KMS-11 (cell line): ENCODE data around the gene CCDC82.

Source experiments
- H2AFZ ChIP-seq: fragments of 200-600 bp; sonication (generic); 2 replicates; pipeline ENCODE4 v1.6.1; 2016; ENCODE audit warnings: antibody characterized with exemption, mixed run types, low read depth
- H3K27ac ChIP-seq: fragments of 200-600 bp; sonication (generic); 2 replicates; pipeline ENCODE4 v1.6.1; 2016; ENCODE audit warnings: mild to moderate bottlenecking, mixed run types
- H3K27me3 ChIP-seq: fragments of 200-600 bp; sonication (generic); 2 replicates; pipeline ENCODE4 v1.6.1; 2017; ENCODE audit warnings: mild to moderate bottlenecking, low read depth, mixed run types, moderate library complexity; ENCODE audit not compliant: insufficient read depth
- H3K36me3 ChIP-seq: fragments of 200-600 bp; sonication (generic); 2 replicates; pipeline ENCODE4 v1.6.1; 2017; ENCODE audit warnings: mild to moderate bottlenecking, mixed run types; ENCODE audit not compliant: insufficient read depth
- H3K4me1 ChIP-seq: fragments of 200-600 bp; sonication (generic); 2 replicates; pipeline ENCODE4 v1.6.1; 2016; ENCODE audit warnings: mild to moderate bottlenecking, low read depth, mixed run types; ENCODE audit not compliant: poor library complexity, severe bottlenecking
- H3K4me2 ChIP-seq: fragments of 200-600 bp; sonication (generic); 2 replicates; pipeline ENCODE4 v1.7.0; 2016; ENCODE audit warnings: mild to moderate bottlenecking, mixed run types
- H3K4me3 ChIP-seq: fragments of 200-600 bp; sonication (generic); IDR thresholded peaks from 2 replicates; pipeline ENCODE4 v1.6.1; 2017; ENCODE audit warnings: low read depth, low read length, mixed read lengths; ENCODE audit not compliant: insufficient read depth
- H3K79me2 ChIP-seq: fragments of 200-600 bp; sonication (generic); 2 replicates; pipeline ENCODE4 v1.6.1; 2016; ENCODE audit warnings: low read depth, mixed run types; ENCODE audit not compliant: insufficient read depth
- H3K9ac ChIP-seq: fragments of 200-600 bp; sonication (generic); 2 replicates; pipeline ENCODE4 v1.6.1; 2016; ENCODE audit warnings: mild to moderate bottlenecking, mixed run types
- H4K20me1 ChIP-seq: fragments of 200-600 bp; sonication (generic); 2 replicates; pipeline ENCODE4 v1.6.1; 2016; ENCODE audit warnings: mild to moderate bottlenecking, mixed run types; ENCODE audit not compliant: insufficient read depth
- TF ChIP-seq, protein P1 (sequence below): fragments of 200-600 bp; sonication (generic); conservative IDR thresholded peaks from 2 replicates; pipeline ENCODE4 v1.6.1; 2017; ENCODE audit warnings: low read depth, mild to moderate bottlenecking, antibody characterized with exemption, low read length, moderate library complexity, mixed read lengths

The CCDC82 gene

DNA sequence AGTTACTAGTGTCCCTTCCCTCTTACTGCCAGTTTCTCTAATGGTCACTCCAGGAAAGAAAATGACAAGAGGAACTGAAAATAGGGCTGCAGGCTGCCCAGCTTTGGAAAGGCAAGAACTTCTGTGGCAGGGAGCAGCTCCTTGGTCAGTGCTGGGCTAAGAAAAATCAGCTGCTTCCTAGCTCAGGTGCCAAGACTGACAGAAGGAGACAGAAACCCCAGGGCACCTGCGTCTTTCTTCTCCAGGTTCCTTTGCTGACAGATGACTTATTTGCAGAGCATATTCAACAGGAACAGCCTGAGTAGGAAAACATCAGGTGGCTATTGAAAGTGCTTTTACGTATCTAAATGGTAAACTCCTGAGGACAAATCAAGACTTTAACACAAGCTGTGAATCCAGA, 72.1 kb downstream of the CCDC82 start:
- Histone ChIP-seq H3K4me2 (no peak overlapping the region), H3K4me1 (no peaks in the 10 kb centered on the region), H3K79me2 (no peaks in the 10 kb centered on the region), H3K36me3 (no peaks in the 10 kb centered on the region), H3K4me3 (no peak overlapping the region), H3K9ac (no peak overlapping the region), H2AFZ (no peak overlapping the region), H4K20me1 (no peaks in the 10 kb centered on the region), H3K27ac (no peak overlapping the region), H3K27me3 (no peaks in the 10 kb centered on the region)
- TF ChIP-seq, protein P1, sequence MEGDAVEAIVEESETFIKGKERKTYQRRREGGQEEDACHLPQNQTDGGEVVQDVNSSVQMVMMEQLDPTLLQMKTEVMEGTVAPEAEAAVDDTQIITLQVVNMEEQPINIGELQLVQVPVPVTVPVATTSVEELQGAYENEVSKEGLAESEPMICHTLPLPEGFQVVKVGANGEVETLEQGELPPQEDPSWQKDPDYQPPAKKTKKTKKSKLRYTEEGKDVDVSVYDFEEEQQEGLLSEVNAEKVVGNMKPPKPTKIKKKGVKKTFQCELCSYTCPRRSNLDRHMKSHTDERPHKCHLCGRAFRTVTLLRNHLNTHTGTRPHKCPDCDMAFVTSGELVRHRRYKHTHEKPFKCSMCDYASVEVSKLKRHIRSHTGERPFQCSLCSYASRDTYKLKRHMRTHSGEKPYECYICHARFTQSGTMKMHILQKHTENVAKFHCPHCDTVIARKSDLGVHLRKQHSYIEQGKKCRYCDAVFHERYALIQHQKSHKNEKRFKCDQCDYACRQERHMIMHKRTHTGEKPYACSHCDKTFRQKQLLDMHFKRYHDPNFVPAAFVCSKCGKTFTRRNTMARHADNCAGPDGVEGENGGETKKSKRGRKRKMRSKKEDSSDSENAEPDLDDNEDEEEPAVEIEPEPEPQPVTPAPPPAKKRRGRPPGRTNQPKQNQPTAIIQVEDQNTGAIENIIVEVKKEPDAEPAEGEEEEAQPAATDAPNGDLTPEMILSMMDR: no peak

DNA sequence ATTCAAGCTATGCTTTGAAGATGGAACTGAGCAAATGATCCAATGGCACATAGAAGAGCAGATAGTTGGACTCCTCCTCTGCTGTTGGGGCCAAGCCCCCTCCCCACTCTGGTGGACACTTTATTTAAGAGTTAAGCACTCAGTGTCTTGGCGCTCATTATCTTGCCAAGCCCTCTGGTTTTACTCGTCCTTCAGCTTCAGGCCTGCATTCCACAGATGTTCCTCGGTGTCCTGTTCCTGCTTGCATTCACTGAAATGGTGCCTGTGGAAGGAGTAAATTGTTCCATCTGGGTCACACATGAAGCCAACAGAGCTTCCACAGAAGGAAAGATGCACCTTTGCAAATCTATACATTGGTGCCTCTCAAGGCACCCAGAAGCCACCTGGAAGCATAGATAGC, 72.8 kb downstream of the CCDC82 start:
- Histone ChIP-seq H3K4me3 (no peak overlapping the region), H3K79me2 (no peaks in the 10 kb centered on the region), H3K27ac (no peak overlapping the region), H3K9ac (no peak overlapping the region), H4K20me1 (no peaks in the 10 kb centered on the region), H3K36me3 (no peaks in the 10 kb centered on the region), H3K27me3 (no peaks in the 10 kb centered on the region), H3K4me2 (no peak overlapping the region), H2AFZ (no peak overlapping the region), H3K4me1 (no peaks in the 10 kb centered on the region)
- TF ChIP-seq, protein P1: no peak

DNA sequence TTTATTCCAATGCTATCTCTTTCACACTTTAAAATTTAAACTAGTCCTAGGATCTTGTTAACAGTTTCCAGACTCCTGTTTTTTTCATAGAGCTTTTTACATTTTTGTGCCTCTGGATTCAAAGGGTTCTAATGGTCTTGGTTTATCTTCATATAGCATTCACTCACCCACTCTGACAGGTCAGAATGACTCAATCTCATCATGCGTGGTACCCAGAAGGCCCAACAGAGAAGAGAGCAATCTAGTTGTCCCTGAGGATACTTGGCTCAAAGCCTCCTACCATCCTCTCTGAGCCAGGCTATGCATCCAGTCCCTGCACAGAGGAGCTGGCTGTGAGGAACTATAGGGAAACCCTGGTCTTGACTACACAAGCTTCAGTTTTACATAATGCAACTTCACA, 74.2 kb downstream of the CCDC82 start:
- Histone ChIP-seq H3K79me2 (no peaks in the 10 kb centered on the region), H3K4me3 (no peak overlapping the region), H3K4me2 (no peak overlapping the region), H4K20me1 (no peaks in the 10 kb centered on the region), H3K9ac (no peak overlapping the region), H3K4me1 (no peaks in the 10 kb centered on the region), H2AFZ (no peak overlapping the region), H3K36me3 (no peaks in the 10 kb centered on the region), H3K27me3 (no peaks in the 10 kb centered on the region), H3K27ac (no peak overlapping the region)
- TF ChIP-seq, protein P1: no peak

DNA sequence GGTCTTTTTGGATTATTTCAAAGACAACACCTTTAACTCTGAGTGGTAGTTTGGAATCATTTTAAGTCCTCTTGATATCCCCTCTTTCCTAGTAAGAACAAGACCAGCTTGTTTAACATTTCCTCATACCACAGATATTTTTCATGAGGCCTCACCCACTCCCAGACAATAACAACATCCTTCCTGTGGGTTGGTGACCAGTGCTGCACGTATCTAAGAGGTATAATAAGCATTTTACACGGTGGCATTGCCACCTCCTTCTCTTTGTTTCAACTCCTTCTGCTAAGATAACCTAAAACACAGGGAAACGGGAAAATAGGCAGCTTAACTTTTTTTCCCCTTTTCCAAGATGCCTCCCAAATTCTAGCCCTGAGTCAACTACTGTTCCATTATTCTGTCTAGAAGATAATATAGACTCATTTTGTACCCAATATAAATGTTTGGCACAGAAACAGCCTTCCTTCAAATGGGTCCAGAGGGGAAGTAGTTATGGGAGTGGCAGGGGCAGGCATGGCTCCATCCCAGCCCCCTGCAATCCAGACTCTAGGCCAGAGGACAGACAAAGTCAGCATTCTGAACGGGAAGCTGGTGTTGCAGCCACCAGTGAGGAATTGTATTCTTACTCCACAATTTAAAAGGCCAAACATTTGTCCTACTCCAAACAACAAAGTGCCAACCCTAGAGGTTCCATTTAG, 75.2 kb downstream of the CCDC82 start:
- H3K36me3 ChIP-seq: no peaks in the 10 kb centered on the region
- no peak overlapping the region for H3K9ac ChIP-seq
- H3K4me2 ChIP-seq: no peak overlapping the region
- H4K20me1 ChIP-seq: no peaks in the 10 kb centered on the region
- H3K27ac ChIP-seq: no peak overlapping the region
- H3K27me3 ChIP-seq: no peaks in the 10 kb centered on the region
- TF ChIP-seq, protein P1: no peak
- no peak overlapping the region for H3K4me3 ChIP-seq
- H3K79me2 ChIP-seq: no peaks in the 10 kb centered on the region
- no peak overlapping the region for H2AFZ ChIP-seq
- no peaks in the 10 kb centered on the region for H3K4me1 ChIP-seq
